Hippocampal formation (tissue), 2 donors: ENCODE measurements around the gene ZSCAN21.
"Not testable (repeated sequence)": the region's sequence is repeated elsewhere in the genome, so short reads cannot be mapped to it uniquely, and the experiment has no call there.

Experiments used
- DNase-seq, 2 donors: peaks; one replicate each; lab custom pipeline; 2025; lab: John Stamatoyannopoulos, UW

ZSCAN21 gene

GRCh38 chr7:100049441-100050291 is at the start of gene ZSCAN21:
Gene ZSCAN21, plus strand, starts transcription at chr7:100049774. Its CDS starts 7,233 bp downstream, at chr7:100057007.
- peak; percentile 57 to 82 for DNase-seq

DNA sequence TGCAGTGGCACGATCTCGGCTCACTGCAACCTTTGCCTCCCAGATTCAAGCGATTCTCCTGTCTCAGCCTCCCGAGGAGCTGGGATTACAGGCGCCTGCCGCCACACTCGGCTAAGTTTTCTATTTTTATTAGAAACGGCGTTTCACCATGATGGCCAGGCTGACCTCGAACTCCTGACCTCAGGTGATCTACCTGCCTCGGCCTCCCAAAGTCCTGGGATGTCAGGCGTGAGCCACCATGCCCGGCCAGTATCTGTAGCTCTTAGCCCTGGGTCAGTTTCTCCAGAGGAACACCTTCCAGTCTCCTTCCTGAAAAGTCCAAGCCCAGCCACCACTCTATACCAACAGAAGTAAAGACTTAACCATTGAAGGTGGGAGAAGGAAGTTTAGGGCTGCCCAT is 49.3 kb upstream of the ZSCAN21 start:
- DNase-seq: no peak

GRCh38 chr7:100003711-100004661 is 45.6 kb upstream of the ZSCAN21 start:
- peak; percentile 59 to 72 for DNase-seq

DNA sequence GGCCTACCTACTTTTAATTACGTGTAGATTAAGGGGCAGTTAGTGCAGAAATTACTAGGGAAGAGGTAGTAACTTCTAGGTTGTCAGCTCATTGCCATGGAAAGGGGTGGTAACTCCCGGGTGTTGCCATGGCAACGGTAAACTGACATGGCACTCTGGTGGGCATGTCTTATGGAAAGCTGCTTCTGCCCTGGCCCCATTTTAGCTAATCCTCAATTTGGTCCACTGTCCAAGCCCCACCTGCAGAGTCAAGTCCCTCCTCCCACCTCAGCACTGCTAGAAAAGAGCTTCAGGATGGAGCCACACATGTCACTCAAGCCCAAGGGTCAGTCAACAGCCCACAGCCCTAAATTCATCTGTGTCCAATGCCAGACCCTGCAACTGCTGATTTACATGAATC is 41.7 kb upstream of the ZSCAN21 start:
- no peak for DNase-seq

GRCh38 chr7:100008525-100008924 is 41.0 kb upstream of the ZSCAN21 start:
- no peak for DNase-seq

DNA sequence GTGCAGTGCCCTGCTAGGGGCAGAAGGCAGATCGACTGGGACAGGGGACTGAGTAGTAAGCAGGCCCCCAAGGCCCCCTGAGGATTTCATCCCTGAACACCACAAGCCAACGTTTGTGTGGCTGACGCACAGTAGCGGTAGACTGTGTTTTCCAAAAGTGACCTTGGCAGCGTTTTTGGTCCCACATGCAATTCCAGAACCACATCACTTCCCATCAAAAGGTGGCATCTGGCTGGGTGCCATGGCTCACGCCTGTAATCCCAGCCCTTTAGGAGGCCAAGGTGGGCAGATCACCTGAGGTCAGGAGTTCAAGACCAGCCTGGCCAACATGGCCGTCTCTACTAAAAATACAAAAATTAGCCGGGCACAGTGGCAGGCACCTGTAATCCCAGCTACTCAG is 39.6 kb upstream of the ZSCAN21 start:
- DNase-seq: not testable (repeated sequence)

DNA sequence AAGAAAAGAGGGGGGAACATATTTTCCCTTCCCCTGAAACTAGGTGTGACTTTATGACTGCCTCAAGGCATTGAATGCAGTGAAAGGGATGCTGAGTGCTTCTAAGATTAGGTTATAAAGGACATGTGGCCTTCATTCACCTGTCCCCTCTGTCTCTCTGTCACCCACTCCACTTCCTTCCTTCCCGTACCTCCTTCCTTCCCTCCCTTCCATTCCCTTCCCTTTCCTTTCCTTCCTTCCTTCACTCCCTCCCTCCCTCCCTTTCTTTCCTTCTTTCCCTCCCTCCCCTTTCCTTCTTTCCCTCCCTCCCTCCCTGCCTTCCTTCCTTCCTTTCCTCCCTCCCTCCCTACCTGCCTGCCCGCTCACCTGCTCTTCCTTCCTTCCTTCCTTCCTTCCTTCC is 38.7 kb upstream of the ZSCAN21 start:
- DNase-seq: no peak

DNA sequence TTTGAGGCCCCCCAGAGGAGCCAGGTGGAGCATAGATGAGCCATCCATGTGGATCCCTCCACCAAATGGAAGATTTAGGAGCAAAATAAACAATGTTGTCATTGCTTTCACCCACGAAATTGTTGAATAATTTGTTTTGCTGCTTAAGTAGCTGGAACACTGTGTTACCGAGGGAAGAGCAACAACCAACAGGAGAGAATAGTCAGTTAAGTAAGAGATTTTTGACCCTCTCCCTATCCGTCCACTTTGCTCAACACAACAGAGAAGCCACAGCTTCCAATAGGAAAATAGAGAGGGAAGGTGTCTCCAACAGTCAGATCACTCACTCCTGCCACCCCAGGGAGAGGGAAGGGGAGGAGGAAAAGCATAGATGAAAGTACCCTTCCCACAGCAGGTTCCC is 38.1 kb upstream of the ZSCAN21 start:
- DNase-seq: no peak

- not testable (repeated sequence) for DNase-seq
Observed at GRCh38 chr7:100012385-100013327, 36.9 kb upstream of the ZSCAN21 start.

DNA sequence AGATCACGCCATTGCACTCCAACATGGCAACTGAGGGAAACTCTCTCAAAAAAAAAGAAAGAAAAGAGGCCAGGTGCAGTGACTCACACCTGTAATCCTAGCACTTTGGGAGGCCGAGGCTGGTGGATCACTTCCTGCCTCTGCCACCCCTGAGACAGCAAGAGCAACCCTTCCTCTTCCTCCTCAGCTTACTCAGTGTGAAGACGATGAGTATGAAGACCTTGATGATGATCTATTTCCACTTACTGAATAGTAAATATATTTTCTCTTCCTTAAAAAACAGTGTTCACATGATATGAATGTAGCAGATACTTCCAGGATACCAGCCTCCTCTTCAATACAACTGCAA is 36.3 kb upstream of the ZSCAN21 start:
- DNase-seq: no peak

- peak; percentile 83 to 85 for DNase-seq
Observed at GRCh38 chr7:100015232-100016214, 34.1 kb upstream of the ZSCAN21 start, which contains the start of gene ZKSCAN1. Gene ZKSCAN1, plus strand, starts transcription at chr7:100015596. Its CDS starts 7,911 bp downstream, at chr7:100023507.

- DNase-seq: peak; percentile 49 to 95
Observed at GRCh38 chr7:100016215-100016901, 33.2 kb upstream of the ZSCAN21 start.

GRCh38 chr7:100017300-100017699 is 32.3 kb upstream of the ZSCAN21 start:
- no peak for DNase-seq

DNA sequence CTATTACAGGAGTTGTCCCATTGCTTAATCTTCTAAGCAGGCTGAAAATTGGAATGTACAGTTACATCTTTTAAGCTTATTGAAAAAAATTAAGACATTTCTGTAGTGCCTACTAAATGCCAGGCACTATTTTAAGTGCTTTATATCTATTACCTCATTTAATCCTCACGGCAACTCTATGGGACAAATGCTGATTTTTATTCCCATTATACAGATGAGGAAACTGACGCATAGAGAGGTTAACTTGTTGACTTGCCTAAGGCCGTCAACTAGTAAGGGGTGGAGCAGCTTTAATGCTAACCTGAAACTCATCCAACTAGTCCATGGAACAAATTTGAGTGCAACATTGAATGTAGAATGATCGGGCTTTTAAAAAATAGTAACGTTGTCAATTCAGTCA is 31.7 kb upstream of the ZSCAN21 start:
- DNase-seq: no peak

- no peak for DNase-seq
Observed at GRCh38 chr7:100019908-100020307, 29.7 kb upstream of the ZSCAN21 start.

- DNase-seq: no peak
Observed at GRCh38 chr7:100021297-100021696, 28.3 kb upstream of the ZSCAN21 start.

GRCh38 chr7:100022621-100023020 is 27.0 kb upstream of the ZSCAN21 start:
- no peak for DNase-seq

DNA sequence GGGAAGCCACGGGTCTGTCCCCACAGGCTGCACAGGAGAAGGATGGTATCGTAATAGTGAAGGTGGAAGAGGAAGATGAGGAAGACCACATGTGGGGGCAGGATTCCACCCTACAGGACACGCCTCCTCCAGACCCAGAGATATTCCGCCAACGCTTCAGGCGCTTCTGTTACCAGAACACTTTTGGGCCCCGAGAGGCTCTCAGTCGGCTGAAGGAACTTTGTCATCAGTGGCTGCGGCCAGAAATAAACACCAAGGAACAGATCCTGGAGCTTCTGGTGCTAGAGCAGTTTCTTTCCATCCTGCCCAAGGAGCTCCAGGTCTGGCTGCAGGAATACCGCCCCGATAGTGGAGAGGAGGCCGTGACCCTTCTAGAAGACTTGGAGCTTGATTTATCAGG is 26.0 kb upstream of the ZSCAN21 start:
- no peak for DNase-seq

GRCh38 chr7:100024020-100024619 is 25.5 kb upstream of the ZSCAN21 start:
- DNase-seq: no peak
